HG02588 (cell line): ENCODE data around the gene JOSD1.

Source experiments
- ATAC-seq: cut with Tn5 transposase; IDR thresholded peaks from one replicate; pipeline ENCODE4 v1.9.1; 2021; ENCODE audit warnings: mild to moderate bottlenecking, moderate library complexity; ENCODE audit not compliant: unreplicated experiment

JOSD1 gene

GRCh38 chr22:38715176-38715764, 14.5 kb upstream of the JOSD1 start:
- no peak for ATAC-seq

- no peak for ATAC-seq
Observed at GRCh38 chr22:38713921-38714320, 13.2 kb upstream of the JOSD1 start.

- no peak for ATAC-seq
Observed at GRCh38 chr22:38712486-38713207, 11.9 kb upstream of the JOSD1 start.

GRCh38 chr22:38710866-38711265, 10.1 kb upstream of the JOSD1 start:
- no peak for ATAC-seq

- no peak for ATAC-seq
Observed at GRCh38 chr22:38710351-38710750, 9.6 kb upstream of the JOSD1 start.

- ATAC-seq = no peak
Observed at GRCh38 chr22:38709306-38709705, 8.6 kb upstream of the JOSD1 start.

- ATAC-seq = no peak
Observed at GRCh38 chr22:38707984-38708383, 7.2 kb upstream of the JOSD1 start.

- no peak for ATAC-seq
Observed at GRCh38 chr22:38707346-38707745, 6.6 kb upstream of the JOSD1 start.

GRCh38 chr22:38706901-38707195, 6.1 kb upstream of the JOSD1 start:
- no peak for ATAC-seq

GRCh38 chr22:38706101-38706900, 5.6 kb upstream of the JOSD1 start:
- ATAC-seq = peak; percentile 2

- ATAC-seq = peak; percentile 56
Observed at GRCh38 chr22:38705235-38706100, 4.7 kb upstream of the JOSD1 start, which contains the start of gene GTPBP1. Gene GTPBP1, plus strand, starts transcription at chr22:38705944. Its CDS starts 12 bp downstream, at chr22:38705956.

- ATAC-seq = no peak
Observed at GRCh38 chr22:38704654-38705234, 4.0 kb upstream of the JOSD1 start.

- no peak for ATAC-seq
Observed at GRCh38 chr22:38700270-38700788, 414 bp downstream of the JOSD1 start.

GRCh38 chr22:38699784-38700183, 959 bp downstream of the JOSD1 start:
- no peak for ATAC-seq

- ATAC-seq = no peak
Observed at GRCh38 chr22:38699143-38699542, 1.6 kb downstream of the JOSD1 start.

- ATAC-seq = no peak
Observed at GRCh38 chr22:38698407-38699094, 2.2 kb downstream of the JOSD1 start.

- no peak for ATAC-seq
Observed at GRCh38 chr22:38697425-38698089, 3.2 kb downstream of the JOSD1 start.

GRCh38 chr22:38696606-38697424, 3.9 kb downstream of the JOSD1 start:
- ATAC-seq = no peak
